IPS-20b (cell line): ENCODE results near the gene SLC2A6.

ENCODE experiments used
- H3K27ac ChIP-seq: one replicate; pipeline ENCODE4 v1.5.1; 2013; ENCODE audit warnings: low read length
- H3K27me3 ChIP-seq: 2 replicates; pipeline ENCODE4 v1.6.1; 2013; ENCODE audit warnings: mild to moderate bottlenecking, low read length, inconsistent platforms; ENCODE audit not compliant: insufficient read depth
- H3K36me3 ChIP-seq: 2 replicates; pipeline ENCODE4 v1.6.1; 2013; ENCODE audit warnings: low read depth, mild to moderate bottlenecking, inconsistent platforms, low read length, moderate library complexity; ENCODE audit not compliant: insufficient read depth
- H3K4me1 ChIP-seq: 2 replicates; pipeline ENCODE4 v1.6.1; 2013; ENCODE audit warnings: mild to moderate bottlenecking, control low read depth, inconsistent platforms, low read length, moderate library complexity; ENCODE audit not compliant: insufficient read depth
- H3K4me3 ChIP-seq: 2 replicates; pipeline ENCODE4 v1.5.1; 2013; ENCODE audit warnings: mild to moderate bottlenecking, low read length, inconsistent platforms
- H3K9ac ChIP-seq: 2 replicates; pipeline ENCODE4 v1.6.1; 2013; ENCODE audit warnings: low read depth, mild to moderate bottlenecking, inconsistent platforms, low read length, moderate library complexity
- H3K9me3 ChIP-seq: 2 replicates; pipeline ENCODE4 v1.6.1; 2013; ENCODE audit warnings: mild to moderate bottlenecking, low read depth, low read length, inconsistent platforms; ENCODE audit not compliant: insufficient read depth

Gene SLC2A6

GRCh38 chr9:133505901-133506652 lies 27.2 kb upstream of the SLC2A6 start:
- H3K4me1 ChIP-seq, result peaks cover 11% of the 10 kb centered on the region; the same call in 1 of the 2 replicates
- no peaks in the 10 kb centered on the region for H3K27me3 ChIP-seq
- H3K27ac ChIP-seq, result no peak overlapping the region
- no peaks in the 10 kb centered on the region for H3K36me3 ChIP-seq
- peaks cover 12% of the 10 kb centered on the region; the same call in 1 of the 2 replicates for H3K9me3 ChIP-seq
- H3K9ac ChIP-seq, result no peak overlapping the region
- no peak overlapping the region for H3K4me3 ChIP-seq

- H3K36me3 ChIP-seq, result no peaks in the 10 kb centered on the region
- H3K27me3 ChIP-seq, result no peaks in the 10 kb centered on the region
- H3K9me3 ChIP-seq, result peaks cover 12% of the 10 kb centered on the region; the same call in 1 of the 2 replicates
- peaks cover 11% of the 10 kb centered on the region; the same call in 1 of the 2 replicates for H3K4me1 ChIP-seq
- H3K27ac ChIP-seq, result no peak overlapping the region
- no peak overlapping the region for H3K4me3 ChIP-seq
- H3K9ac ChIP-seq, result no peak overlapping the region
Measured at GRCh38 chr9:133505186-133505830, 26.4 kb upstream of the SLC2A6 start.

GRCh38 chr9:133502112-133502511 lies 23.2 kb upstream of the SLC2A6 start:
- Histone ChIP-seq H3K36me3 (no peaks in the 10 kb centered on the region), H3K27me3 (no peaks in the 10 kb centered on the region), H3K9me3 (peaks cover 12% of the 10 kb centered on the region; the same call in 1 of the 2 replicates), H3K4me1 (no peaks in the 10 kb centered on the region), H3K27ac (no peak overlapping the region), H3K9ac (no peak overlapping the region), H3K4me3 (no peak overlapping the region)

GRCh38 chr9:133499892-133500270 lies 21.0 kb upstream of the SLC2A6 start:
- no peaks in the 10 kb centered on the region for H3K27me3 ChIP-seq
- no peaks in the 10 kb centered on the region for H3K4me1 ChIP-seq

GRCh38 chr9:133499132-133499891 lies 20.4 kb upstream of the SLC2A6 start:
- Histone ChIP-seq H3K36me3 (no peaks in the 10 kb centered on the region), H3K27ac (no peak overlapping the region), H3K9ac (no peak overlapping the region), H3K4me1 (no peaks in the 10 kb centered on the region), H3K9me3 (peaks cover 12% of the 10 kb centered on the region; the same call in 1 of the 2 replicates), H3K27me3 (no peaks in the 10 kb centered on the region), H3K4me3 (no peak overlapping the region)

More at GRCh38 chr9:133499892-133500270, 21.0 kb upstream of the SLC2A6 start:
- no peak overlapping the region for H3K9ac ChIP-seq
- no peak overlapping the region for H3K27ac ChIP-seq
- no peaks in the 10 kb centered on the region for H3K36me3 ChIP-seq
- peaks cover 12% of the 10 kb centered on the region; the same call in 1 of the 2 replicates for H3K9me3 ChIP-seq
- H3K4me3 ChIP-seq, result no peak overlapping the region

- Histone ChIP-seq H3K27ac (no peak overlapping the region), H3K4me3 (no peak overlapping the region), H3K9me3 (peaks cover 8% of the 10 kb centered on the region; the same call in 1 of the 2 replicates), H3K36me3 (no peaks in the 10 kb centered on the region), H3K4me1 (no peaks in the 10 kb centered on the region), H3K27me3 (no peaks in the 10 kb centered on the region), H3K9ac (no peak overlapping the region)
Measured at GRCh38 chr9:133496861-133497842, 18.3 kb upstream of the SLC2A6 start.

- Histone ChIP-seq H3K9ac (no peak overlapping the region), H3K36me3 (no peaks in the 10 kb centered on the region), H3K4me1 (no peaks in the 10 kb centered on the region), H3K27me3 (no peaks in the 10 kb centered on the region), H3K4me3 (no peak overlapping the region), H3K27ac (no peak overlapping the region), H3K9me3 (no peaks in the 10 kb centered on the region)
Measured at GRCh38 chr9:133495327-133496293, 16.7 kb upstream of the SLC2A6 start.

- H3K27me3 ChIP-seq, result no peaks in the 10 kb centered on the region
- no peak overlapping the region for H3K4me3 ChIP-seq
Measured at GRCh38 chr9:133494636-133495326, 15.9 kb upstream of the SLC2A6 start.

GRCh38 chr9:133493845-133494540 lies 15.1 kb upstream of the SLC2A6 start:
- H3K9ac ChIP-seq, result no peak overlapping the region
- H3K4me3 ChIP-seq, result no peak overlapping the region
- no peaks in the 10 kb centered on the region for H3K4me1 ChIP-seq
- no peak overlapping the region for H3K27ac ChIP-seq
- H3K9me3 ChIP-seq, result no peaks in the 10 kb centered on the region
- H3K27me3 ChIP-seq, result no peaks in the 10 kb centered on the region
- no peaks in the 10 kb centered on the region for H3K36me3 ChIP-seq

More at GRCh38 chr9:133494636-133495326, 15.9 kb upstream of the SLC2A6 start:
- Histone ChIP-seq H3K9ac (no peak overlapping the region), H3K9me3 (no peaks in the 10 kb centered on the region), H3K4me1 (no peaks in the 10 kb centered on the region), H3K36me3 (no peaks in the 10 kb centered on the region), H3K27ac (no peak overlapping the region)
